Germinal center (tissue), 1 donor: ENCODE data around the gene CNPY3.

Source experiments
- DNase-seq: peaks from one replicate; pipeline ENCODE4 v3.0.0; 2012; ENCODE audit warnings: mixed read lengths, low spot score

Gene CNPY3

DNA sequence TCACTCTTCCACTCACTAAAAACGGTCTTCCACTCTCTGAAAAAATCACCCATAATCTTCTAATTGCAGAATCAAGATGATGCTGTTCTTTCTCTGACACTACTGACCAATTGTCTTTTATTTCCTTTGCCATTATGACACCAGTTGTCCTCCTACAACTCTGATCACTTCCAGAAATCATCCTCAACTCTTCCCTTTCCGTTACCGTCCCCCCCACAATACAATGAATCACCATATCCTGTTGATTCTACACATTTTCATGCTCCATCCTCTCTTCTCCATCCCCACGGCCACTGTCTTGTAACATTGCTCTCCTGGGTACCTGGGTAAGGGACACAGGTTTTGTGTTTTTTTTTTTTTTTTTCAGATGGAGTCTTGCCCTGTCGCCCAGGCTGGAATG lies 52.6 kb downstream of the CNPY3 start:
- DNase-seq: no peak

DNA sequence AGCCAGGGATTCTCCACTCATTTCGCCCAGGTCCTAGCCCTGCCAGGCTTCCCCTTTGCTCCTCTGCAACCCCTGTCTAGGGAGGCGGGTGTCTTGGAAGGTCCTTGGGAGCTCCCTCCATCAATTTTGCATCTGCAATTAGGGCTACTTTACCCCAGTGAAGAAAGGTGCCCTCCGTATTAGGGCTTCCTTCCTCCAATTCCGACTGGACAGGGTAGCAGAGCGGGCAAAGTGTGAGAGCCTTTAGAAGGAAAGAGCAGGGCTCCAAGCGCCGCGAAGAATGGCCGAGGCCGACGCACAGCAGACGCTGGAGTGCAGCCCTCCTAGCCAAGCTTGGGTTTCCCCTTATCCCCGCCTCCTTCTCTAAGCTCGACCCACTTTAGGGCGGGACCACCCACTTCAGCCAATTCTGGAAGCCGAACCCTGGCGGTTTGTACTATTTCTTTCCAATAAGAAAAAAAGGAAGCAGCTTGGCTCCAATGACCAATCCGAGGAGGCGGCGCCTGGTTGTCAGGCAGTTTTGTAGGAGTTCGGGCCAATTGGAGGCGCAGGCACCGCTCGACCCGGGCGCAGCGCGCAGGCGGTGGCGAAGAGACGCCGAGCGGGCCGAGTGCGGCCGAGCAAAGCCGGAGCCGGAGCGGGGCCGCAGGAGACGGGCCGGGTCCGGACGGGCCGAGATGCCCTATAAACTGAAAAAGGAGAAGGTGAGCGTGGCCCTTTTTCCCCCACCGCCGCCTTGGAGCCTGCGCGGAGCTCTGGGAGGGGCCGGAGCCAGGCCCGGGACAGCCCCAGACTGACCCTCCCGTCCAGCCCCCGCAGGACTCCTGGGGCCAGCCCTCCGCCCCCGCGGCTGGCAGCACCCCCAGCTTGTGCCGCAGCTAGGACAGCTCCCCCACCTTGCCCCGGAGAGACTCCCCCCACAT lies 55.0 kb downstream of the CNPY3 start, which contains the start of gene PPP2R5D:
PPP2R5D (plus strand) TSS at position 570 of the 923 bp plus-strand sequence; CDS start at position 678, 108 bp downstream.
- peak; percentile 97 for DNase-seq

DNA sequence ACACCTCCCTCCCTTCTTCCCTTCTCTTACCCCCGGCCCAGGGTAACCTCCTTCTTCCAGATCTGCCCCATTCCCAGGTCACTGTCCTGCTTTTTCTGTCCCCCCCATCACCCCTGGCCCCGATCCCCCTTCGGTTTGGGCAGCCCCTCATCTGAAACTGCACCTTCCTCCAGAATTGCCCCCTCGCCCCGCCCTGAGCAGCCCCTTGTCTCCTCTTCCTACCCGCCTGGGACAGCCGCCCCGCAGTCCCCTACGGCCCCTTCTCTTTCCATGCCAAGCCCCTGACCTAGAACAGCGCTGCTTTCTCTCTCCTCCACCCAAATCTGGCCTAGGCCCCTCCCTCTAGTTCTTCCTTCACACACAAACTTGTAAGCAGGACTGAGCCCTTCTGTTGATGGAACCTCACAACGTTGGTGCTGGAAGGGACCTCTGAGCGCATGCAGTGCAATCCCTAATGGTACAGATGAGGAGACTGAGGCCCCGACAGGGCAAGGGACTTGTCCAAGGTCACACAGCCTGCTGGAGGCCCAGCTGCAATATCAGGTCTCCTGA lies 55.7 kb downstream of the CNPY3 start:
- peak; percentile 22 for DNase-seq

DNA sequence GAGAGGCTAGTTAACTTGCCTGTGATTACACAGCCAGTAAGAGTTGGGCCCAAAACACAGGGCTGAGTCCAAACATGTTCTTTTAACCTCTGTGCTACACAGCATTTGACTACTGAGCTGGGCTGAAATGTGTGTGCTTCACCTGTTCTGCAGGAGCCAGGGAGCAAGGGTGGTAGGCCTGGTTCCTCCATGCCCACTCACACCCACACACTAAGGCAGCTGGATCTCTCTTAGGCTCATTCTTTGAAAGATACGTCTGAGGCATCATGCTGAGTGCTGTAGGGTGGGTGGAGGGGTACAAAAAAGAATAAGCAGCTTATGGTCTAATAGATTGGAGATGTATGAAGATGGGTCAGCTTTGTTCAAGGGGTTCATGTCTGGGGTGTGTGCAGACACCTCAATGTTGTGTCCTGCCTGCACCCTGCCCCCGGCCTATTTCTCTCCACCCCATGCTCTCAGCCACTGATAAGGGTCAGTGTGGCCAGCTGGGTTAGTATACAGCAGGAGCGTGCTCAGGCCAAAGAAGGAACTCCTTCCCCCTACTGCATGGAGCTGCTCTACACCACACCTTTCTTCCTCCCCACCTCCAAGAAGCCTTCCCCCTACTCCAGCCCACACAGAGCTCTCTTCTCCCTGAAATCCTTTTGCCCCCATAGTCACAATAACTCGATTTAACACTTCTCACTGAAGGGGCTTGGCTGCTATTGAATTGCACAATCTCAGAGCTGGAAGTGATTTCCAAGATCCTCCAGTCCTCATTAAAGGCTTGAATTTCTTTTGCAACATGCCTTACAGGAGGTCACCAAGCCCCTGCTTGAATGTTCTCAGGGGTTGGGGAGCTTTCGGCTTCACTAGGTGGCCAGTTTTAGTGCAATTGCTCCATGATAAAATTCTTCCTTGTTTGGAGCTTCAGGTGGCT lies 58.5 kb downstream of the CNPY3 start:
- no peak for DNase-seq

DNA sequence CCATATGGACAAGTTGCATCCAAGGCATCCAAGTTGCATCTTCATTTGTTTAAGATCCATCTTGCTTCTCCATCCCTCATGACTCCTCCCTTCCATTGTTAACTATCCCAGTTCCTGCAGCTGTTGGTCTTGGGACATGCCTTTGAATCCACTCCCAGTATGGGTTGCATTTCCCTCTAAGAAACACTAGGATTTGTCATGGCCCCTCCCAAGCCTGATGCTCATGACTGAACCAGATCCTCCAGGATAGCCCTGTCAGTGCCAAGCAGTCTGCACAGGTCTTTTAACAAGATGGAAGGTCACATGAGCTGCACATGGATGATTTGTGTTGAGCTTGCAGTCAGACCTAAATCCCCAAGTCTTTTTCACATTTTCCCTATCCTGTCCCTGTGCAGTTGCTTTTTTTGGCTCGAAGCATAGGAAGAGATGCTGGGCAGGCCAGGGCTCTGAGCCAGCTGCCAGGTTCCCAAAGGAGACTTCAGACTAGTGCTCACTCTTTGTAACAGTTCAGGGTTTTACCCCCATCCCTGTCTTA lies 59.3 kb downstream of the CNPY3 start:
- no peak for DNase-seq
